NCI-H524 (cell line): Measurements from ENCODE around the gene TSC22D1.
A peak's percentile ranks its signal among the peaks of the same experiment; 100 is the strongest.
"Not testable (repeated sequence)": the region's sequence is repeated elsewhere in the genome, so short reads cannot be mapped to it uniquely, and the experiment has no call there.

Source experiments
- DNase-seq, 2 experiments: peaks; one replicate each; lab custom pipeline; 2025; lab: John Stamatoyannopoulos, UW

Gene TSC22D1

GRCh38 chr13:44573071-44573470 is 3.1 kb downstream of the TSC22D1 start:
- no peak for DNase-seq

- no peak for DNase-seq
These were observed 9.5 kb downstream of the TSC22D1 start for GRCh38 chr13:44566601-44567000.

GRCh38 chr13:44565881-44566280 is 10.2 kb downstream of the TSC22D1 start:
- no peak for DNase-seq

GRCh38 chr13:44564936-44565335 is 11.2 kb downstream of the TSC22D1 start:
- DNase-seq: no peak

- not testable (repeated sequence) for DNase-seq
These were observed 13.3 kb downstream of the TSC22D1 start for GRCh38 chr13:44562853-44563252.

- DNase-seq: no peak
These were observed 14.8 kb downstream of the TSC22D1 start for GRCh38 chr13:44561351-44561750.

GRCh38 chr13:44557986-44558385 is 18.1 kb downstream of the TSC22D1 start:
- DNase-seq: no peak

GRCh38 chr13:44555207-44555606 is 20.9 kb downstream of the TSC22D1 start:
- DNase-seq: no peak

- no peak for DNase-seq
These were observed 26.7 kb downstream of the TSC22D1 start for GRCh38 chr13:44549476-44549875.

GRCh38 chr13:44546164-44546563 is 30.0 kb downstream of the TSC22D1 start:
- no peak for DNase-seq

- no peak for DNase-seq
These were observed 32.8 kb downstream of the TSC22D1 start for GRCh38 chr13:44543369-44543768.

- no peak for DNase-seq
These were observed 33.8 kb downstream of the TSC22D1 start for GRCh38 chr13:44542361-44542760.

- DNase-seq: peak in 1 of 2 experiments; percentile 13
These were observed 34.5 kb downstream of the TSC22D1 start for GRCh38 chr13:44541601-44542000.

- DNase-seq: no peak
These were observed 35.2 kb downstream of the TSC22D1 start for GRCh38 chr13:44540761-44541434.

GRCh38 chr13:44537248-44537647 is 38.9 kb downstream of the TSC22D1 start:
- no peak for DNase-seq

GRCh38 chr13:44523146-44524015 is 52.7 kb downstream of the TSC22D1 start:
- no peak for DNase-seq

GRCh38 chr13:44519642-44520041 is 56.5 kb downstream of the TSC22D1 start:
- DNase-seq: no peak

- no peak for DNase-seq
These were observed 59.4 kb downstream of the TSC22D1 start for GRCh38 chr13:44516771-44517170.

GRCh38 chr13:44514278-44514677 is 61.9 kb downstream of the TSC22D1 start:
- no peak for DNase-seq

- DNase-seq: not testable (repeated sequence)
These were observed 66.3 kb downstream of the TSC22D1 start for GRCh38 chr13:44509853-44510252.

- DNase-seq: no peak
These were observed 67.5 kb downstream of the TSC22D1 start for GRCh38 chr13:44508562-44509077.

GRCh38 chr13:44507639-44508038 is 68.5 kb downstream of the TSC22D1 start:
- DNase-seq: no peak

- DNase-seq: no peak
These were observed 69.4 kb downstream of the TSC22D1 start for GRCh38 chr13:44506719-44507118.
